NCI-H1105 treated with DMSO at 0.1 percent for 48 hours (cell line): ENCODE results near the gene PAPPA2.
"Not testable (repeated sequence)": the region's sequence is repeated elsewhere in the genome, so short reads cannot be mapped to it uniquely, and the experiment has no call there.

Source experiments
- DNase-seq: peaks from one replicate; lab custom pipeline; 2025; lab: John Stamatoyannopoulos, UW

Gene PAPPA2

GRCh38 chr1:176693697-176694329 lies 230.8 kb downstream of the PAPPA2 start:
- no peak for DNase-seq

GRCh38 chr1:176694713-176695112 lies 231.7 kb downstream of the PAPPA2 start:
- DNase-seq: no peak

GRCh38 chr1:176696109-176696508 lies 233.1 kb downstream of the PAPPA2 start:
- DNase-seq: peak; percentile 58

GRCh38 chr1:176696689-176697088 lies 233.7 kb downstream of the PAPPA2 start:
- no peak for DNase-seq

- DNase-seq: no peak
Observed at GRCh38 chr1:176699821-176700220, 236.8 kb downstream of the PAPPA2 start.

- no peak for DNase-seq
Observed at GRCh38 chr1:176701151-176701866, 238.3 kb downstream of the PAPPA2 start.

- DNase-seq: no peak
Observed at GRCh38 chr1:176702901-176703300, 239.9 kb downstream of the PAPPA2 start.

- no peak for DNase-seq
Observed at GRCh38 chr1:176705585-176705984, 242.6 kb downstream of the PAPPA2 start.

GRCh38 chr1:176717066-176717750 lies 254.2 kb downstream of the PAPPA2 start:
- DNase-seq: no peak

- DNase-seq: peak; percentile 4
Observed at GRCh38 chr1:176719447-176719846, 256.5 kb downstream of the PAPPA2 start.

- no peak for DNase-seq
Observed at GRCh38 chr1:176720838-176721237, 257.9 kb downstream of the PAPPA2 start.

GRCh38 chr1:176733661-176734060 lies 270.7 kb downstream of the PAPPA2 start:
- DNase-seq: no peak

GRCh38 chr1:176735201-176735600 lies 272.2 kb downstream of the PAPPA2 start:
- no peak for DNase-seq

- no peak for DNase-seq
Observed at GRCh38 chr1:176736015-176736414, 273.0 kb downstream of the PAPPA2 start.

- DNase-seq: no peak
Observed at GRCh38 chr1:176741181-176741580, 278.2 kb downstream of the PAPPA2 start.

GRCh38 chr1:176742322-176742721 lies 279.3 kb downstream of the PAPPA2 start:
- DNase-seq: no peak

GRCh38 chr1:176744142-176744541 lies 281.2 kb downstream of the PAPPA2 start:
- DNase-seq: no peak

GRCh38 chr1:176745945-176746344 lies 283.0 kb downstream of the PAPPA2 start:
- no peak for DNase-seq

GRCh38 chr1:176752505-176752904 lies 289.5 kb downstream of the PAPPA2 start:
- no peak for DNase-seq

- no peak for DNase-seq
Observed at GRCh38 chr1:176754676-176755075, 291.7 kb downstream of the PAPPA2 start.

- not testable (repeated sequence) for DNase-seq
Observed at GRCh38 chr1:176756817-176757216, 293.8 kb downstream of the PAPPA2 start.

GRCh38 chr1:176765608-176766007 lies 302.6 kb downstream of the PAPPA2 start:
- no peak for DNase-seq

- DNase-seq: no peak
Observed at GRCh38 chr1:176766779-176767178, 303.8 kb downstream of the PAPPA2 start.
